H1 (cell line): ENCODE results near the gene RETSAT. TPM values are rescaled to one million over a fixed set of nuclear protein-coding genes. Genes with fewer than 3 reads are reported as not detected.

ENCODE experiments used
- CTCF ChIA-PET: fragments of 300-600 bp; sonication (Branson Sonifier 250); formaldehyde crosslinking; loops from one replicate; lab custom pipeline; 2021; ENCODE audit not compliant: partially characterized antibody; lab: Charles Lee
- POLR2A ChIA-PET: fragments of 300-600 bp; sonication (Branson Sonifier 250); formaldehyde crosslinking; loops from one replicate; lab custom pipeline; 2021; ENCODE audit warnings: inconsistent platforms; ENCODE audit not compliant: partially characterized antibody; lab: Charles Lee
- DNase-seq, 2 experiments: peaks; one replicate each; pipeline versions ENCODE4 v3.0.0 to v3.0.0-alpha.2; 2010 to 2022; ENCODE audit warnings: low spot score in 2 of 2, low read depth in 1 of 2, mixed read lengths in 1 of 2
- FAIRE-seq: peaks from 2 replicates; lab custom pipeline; 2011; peaks lifted over from hg19 to GRCh38; lab: Jason Lieb, UNC
- H2AFZ ChIP-seq: 2 replicates; pipeline ENCODE4 v1.8.1; 2012; ENCODE audit warnings: low read length, inconsistent platforms
- H2AK5ac ChIP-seq: 2 replicates; pipeline ENCODE4 v1.6.1; 2013; ENCODE audit warnings: low read depth, low read length
- H2BK120ac ChIP-seq: replicated peaks from 2 replicates; pipeline ENCODE3; 2013; ENCODE audit warnings: low read depth, low read length, inconsistent platforms
- H2BK12ac ChIP-seq: 2 replicates; pipeline ENCODE4 v1.6.1; 2013; ENCODE audit warnings: low read depth, low read length
- H2BK15ac ChIP-seq: 2 replicates; pipeline ENCODE4 v1.6.1; 2013; ENCODE audit warnings: low read length
- H2BK20ac ChIP-seq: 2 replicates; pipeline ENCODE4 v1.6.1; 2013; ENCODE audit warnings: low read length
- H2BK5ac ChIP-seq: 2 replicates; pipeline ENCODE4 v1.6.1; 2013; ENCODE audit warnings: low read depth, low read length
- H3K14ac ChIP-seq: 2 replicates; pipeline ENCODE4 v1.6.1; 2013; ENCODE audit warnings: inconsistent platforms; ENCODE audit not compliant: insufficient read length
- H3K18ac ChIP-seq: 2 replicates; pipeline ENCODE4 v1.6.1; 2013; ENCODE audit warnings: low read length; ENCODE audit errors: extremely low read depth
- H3K23ac ChIP-seq: 2 replicates; pipeline ENCODE4 v1.6.1; 2013; ENCODE audit warnings: inconsistent platforms; ENCODE audit not compliant: insufficient read length
- H3K23me2 ChIP-seq: 2 replicates; pipeline ENCODE4 v1.6.1; 2013; ENCODE audit warnings: low read depth, low read length
- H3K27ac ChIP-seq: 2 replicates; pipeline ENCODE4 v1.6.1; 2011; ENCODE audit warnings: low read depth, low read length, inconsistent platforms
- H3K27me3 ChIP-seq, 4 experiments: replicated peaks in 1 of 4; 1 replicate in 1 of 4; 2 replicates in 3 of 4; pipeline versions ENCODE4 v1.6.1 to v1.8.1; 2011 to 2013; ENCODE audit warnings: low read length in 3 of 4, mild to moderate bottlenecking in 3 of 4, inconsistent platforms in 2 of 4, mixed read lengths in 2 of 4, moderate library complexity in 1 of 4; ENCODE audit not compliant: control insufficient read depth in 3 of 4, insufficient read depth in 3 of 4; ENCODE audit errors: extremely low read depth in 1 of 4
- H3K36me3 ChIP-seq, 4 experiments: 2 replicates each; pipeline versions ENCODE4 v1.6.1 to v1.8.1; 2011 to 2013; ENCODE audit warnings: mild to moderate bottlenecking in 4 of 4, low read length in 3 of 4, moderate library complexity in 2 of 4, control low read depth in 1 of 4, inconsistent platforms in 1 of 4; ENCODE audit not compliant: insufficient read depth in 4 of 4, control insufficient read depth in 2 of 4
- H3K4ac ChIP-seq: replicated peaks from 2 replicates; pipeline ENCODE3; 2013; ENCODE audit warnings: low read length, low read depth, mixed read lengths, inconsistent platforms; ENCODE audit not compliant: insufficient read length
- H3K4me1 ChIP-seq, 4 experiments: replicated peaks in 1 of 4; 1 replicate in 1 of 4; 2 replicates in 3 of 4; pipeline versions ENCODE4 v1.6.1 to v1.8.1; 2011 to 2013; ENCODE audit warnings: low read length in 3 of 4, inconsistent platforms in 2 of 4, mixed read lengths in 1 of 4; ENCODE audit not compliant: insufficient read depth in 4 of 4, control insufficient read depth in 3 of 4
- H3K4me2 ChIP-seq, 2 experiments: 2 replicates each; pipeline versions ENCODE4 v1.6.1 to v1.8.1; 2011 to 2013; ENCODE audit warnings: low read depth in 2 of 2, low read length in 2 of 2, control low read depth in 1 of 2, inconsistent platforms in 1 of 2, mild to moderate bottlenecking in 1 of 2; ENCODE audit not compliant: insufficient read depth in 1 of 2
- H3K4me3 ChIP-seq, 4 experiments: fragments of 200-600, 300-600 bp in 1 of 4; sonication (generic), shearing (Covaris generic), sonication (Bioruptor Twin) in 1 of 4; 2 replicates each; pipeline versions ENCODE4 v1.5.1 to v1.8.1; 2011 to 2016; ENCODE audit warnings: low read length in 4 of 4, low read depth in 3 of 4, control low read depth in 2 of 4, inconsistent platforms in 2 of 4, mild to moderate bottlenecking in 2 of 4, mixed read lengths in 1 of 4, moderate library complexity in 1 of 4; ENCODE audit not compliant: insufficient read depth in 2 of 4; ENCODE audit errors: extremely low read depth in 1 of 4
- H3K56ac ChIP-seq: replicated peaks from 2 replicates; pipeline ENCODE3; 2013; ENCODE audit warnings: low read depth, mild to moderate bottlenecking, mixed read lengths, low read length, inconsistent platforms; ENCODE audit not compliant: insufficient read length
- H3K79me1 ChIP-seq: 2 replicates; pipeline ENCODE4 v1.6.1; 2013; ENCODE audit warnings: low read depth, low read length, control low read depth
- H3K79me2 ChIP-seq, 2 experiments: 2 replicates each; pipeline versions ENCODE4 v1.6.1 to v1.8.1; 2012 to 2013; ENCODE audit warnings: low read length in 2 of 2, mild to moderate bottlenecking in 2 of 2, inconsistent platforms in 1 of 2; ENCODE audit not compliant: insufficient read depth in 2 of 2, control insufficient read depth in 1 of 2
- H3K9ac ChIP-seq, 4 experiments: replicated peaks in 1 of 4; 1 replicate in 1 of 4; 2 replicates in 3 of 4; pipeline versions ENCODE4 v1.6.1 to v1.8.1; 2011 to 2013; ENCODE audit warnings: low read depth in 3 of 4, low read length in 3 of 4, control low read depth in 2 of 4, mild to moderate bottlenecking in 2 of 4, moderate library complexity in 2 of 4, inconsistent platforms in 1 of 4; ENCODE audit errors: extremely low read depth in 1 of 4
- H3K9me3 ChIP-seq, 2 experiments: 2 replicates each; pipeline versions ENCODE4 v1.6.1 to v1.8.1; 2012 to 2013; ENCODE audit warnings: mild to moderate bottlenecking in 2 of 2, moderate library complexity in 2 of 2, control low read depth in 1 of 2, inconsistent platforms in 1 of 2, low read depth in 1 of 2, low read length in 1 of 2, mixed read lengths in 1 of 2; ENCODE audit not compliant: insufficient read depth in 2 of 2
- H4K20me1 ChIP-seq, 2 experiments: replicated peaks in 1 of 2; 2 replicates each; pipeline versions ENCODE3 to v1.8.1; 2011 to 2013; ENCODE audit warnings: inconsistent platforms in 2 of 2, low read length in 2 of 2, mild to moderate bottlenecking in 1 of 2; ENCODE audit not compliant: insufficient read depth in 2 of 2, control insufficient read depth in 1 of 2
- H4K5ac ChIP-seq: 2 replicates; pipeline ENCODE4 v1.6.1; 2013; ENCODE audit warnings: low read length, low read depth, mixed read lengths, inconsistent platforms; ENCODE audit not compliant: insufficient read length
- H4K8ac ChIP-seq: 2 replicates; pipeline ENCODE4 v1.8.0; 2013; ENCODE audit warnings: mild to moderate bottlenecking, moderate library complexity, low read length, inconsistent platforms; ENCODE audit not compliant: insufficient read depth; ENCODE audit errors: extremely low read depth
- H4K91ac ChIP-seq: replicated peaks from 2 replicates; pipeline ENCODE3; 2013; ENCODE audit warnings: low read length, mixed read lengths, inconsistent platforms; ENCODE audit not compliant: insufficient read length
- JUN ChIP-seq: IDR thresholded peaks from 2 replicates; pipeline ENCODE4 v1.6.1; 2011; ENCODE audit warnings: low read depth, mild to moderate bottlenecking, improper control_type of control experiment, low read length
- RAD21 ChIP-seq, 2 experiments: IDR thresholded peaks in 1 of 2; conservative IDR thresholded peaks in 1 of 2; 2 replicates each; pipeline ENCODE4 v1.6.1; 2011; ENCODE audit warnings: low read depth in 2 of 2, low read length in 2 of 2, improper control_type of control experiment in 1 of 2, inconsistent platforms in 1 of 2, mild to moderate bottlenecking in 1 of 2, moderate library complexity in 1 of 2
- SIX5 ChIP-seq: IDR thresholded peaks from 2 replicates; pipeline ENCODE4 v1.6.1; 2011; ENCODE audit warnings: mild to moderate bottlenecking, low read depth, low read length
- WGBS, 2 experiments: shearing (Covaris generic) in 1 of 2; methylation state at CpG; one replicate each; pipeline versions ENCODE4 v1.1.6 to v1.1.7; 2013 to 2015; ENCODE audit warnings: low lambda C conversion rate in 2 of 2, mixed read lengths in 2 of 2, inconsistent platforms in 1 of 2, low coverage in 1 of 2, missing lambda C conversion rate in 1 of 2; ENCODE audit not compliant: insufficient replicate concordance in 2 of 2, insufficient coverage in 1 of 2, insufficient read length in 1 of 2; ENCODE audit errors: extremely low coverage in 1 of 2, missing lambda C conversion rate in 1 of 2; 5-methylcytosine and 5-hydroxymethylcytosine counted together
- polyA plus RNA-seq, 7 experiments: library from polyadenylated mRNA; depleted of rRNA in 3 of 7; stranded (reverse) in 5 of 7; unstranded in 2 of 7; fragments of >200 nt in 5 of 7; fragments of 200-250 nt in 2 of 7; gene quantifications; 1 replicate in 5 of 7; 2 replicates in 1 of 7; 4 replicates in 1 of 7; pipeline versions ENCODE4 v1.2.1 to v1.2.3, GENCODE V29; 2011 to 2013; ENCODE audit warnings: missing spikeins in 2 of 7, mixed read lengths in 2 of 7
- total RNA-seq: library from RNA; stranded (reverse); fragmentation: NEBNext Ultra II Directional; extraction: Animal tissue kit (Norgen Biotek cat#: 25700); gene quantifications from 2 replicates; pipeline ENCODE4 v1.2.1, GENCODE V29; 2021

Gene RETSAT
- total and polyA plus RNA-seq, 2 of the 8 experiments (the other 6 are each of a cell fraction or from before 2014, with no cell fraction given) = 15.8 to 16.7 TPM

DNA sequence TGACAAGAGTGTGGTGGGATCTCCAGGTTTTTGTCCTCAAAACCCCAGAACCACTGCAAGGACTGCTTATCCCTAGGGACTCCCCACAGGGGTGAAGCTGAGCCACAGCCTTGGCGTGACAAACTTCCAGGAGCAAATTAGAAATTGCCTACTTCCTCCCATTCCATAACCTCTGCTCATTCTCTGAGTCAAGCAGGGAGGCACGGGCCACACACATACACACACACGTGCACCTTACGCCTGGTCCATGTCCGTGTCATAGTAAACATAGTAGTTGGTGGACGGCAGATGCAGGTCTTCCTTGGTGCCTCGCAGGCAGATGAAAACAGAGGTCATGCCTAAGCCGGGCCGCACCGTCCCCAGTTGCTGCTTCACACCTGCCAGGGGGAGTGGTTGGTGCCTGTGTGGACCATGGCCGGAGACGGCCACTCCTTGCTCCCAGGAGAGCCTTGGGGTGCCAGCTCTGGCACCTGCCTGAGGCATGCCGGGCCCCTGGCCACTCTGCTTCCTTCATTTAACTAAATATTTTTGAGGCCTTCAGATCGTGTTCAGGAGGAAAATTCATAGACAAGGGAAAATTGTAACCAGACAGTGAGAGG is 9.9 kb downstream of the RETSAT start:
- Histone ChIP-seq H3K4me1 (peaks cover 0 to 7% (median 1%) of the 10 kb centered on the region in 4 experiments; a peak in 3 of 7 replicates), H4K20me1 (no peaks in the 10 kb centered on the region), H2BK12ac (no peak overlapping the region), H2BK20ac (no peak overlapping the region), H3K79me1 (no peaks in the 10 kb centered on the region), H3K4me3 (no peak overlapping the region), H3K36me3 (peaks cover 0 to 2% (median 0%) of the 10 kb centered on the region in 4 experiments; a peak in 1 of 8 replicates), H4K91ac (no peak overlapping the region), H2AFZ (no peak overlapping the region), H3K4ac (no peak overlapping the region), H3K14ac (no peak overlapping the region), H3K27ac (no peak overlapping the region), H3K9me3 (no peaks in the 10 kb centered on the region), H3K4me2 (no peak overlapping the region), H2BK15ac (no peak overlapping the region), H2AK5ac (no peak overlapping the region), H3K56ac (no peak overlapping the region), H3K18ac (no peak overlapping the region), H3K23ac (no peak overlapping the region), H3K9ac (no peak overlapping the region), H4K8ac (no peak overlapping the region), H2BK120ac (no peak overlapping the region), H2BK5ac (no peak overlapping the region), H3K23me2 (no peaks in the 10 kb centered on the region), H4K5ac (no peak overlapping the region), H3K79me2 (no peaks in the 10 kb centered on the region), H3K27me3 (no peaks in the 10 kb centered on the region)
- FAIRE-seq (no peak), DNase-seq (no peak)
- 94% methylated on average over 14 of the region's 14 CpGs; no CpG with 5 or more reads in 1 of the 2 experiments for WGBS, 2 experiments
- ChIA-PET CTCF (interaction anchor here (1.3 kb wide), 1 partner anchor 9 kb away, joined by 4 read pairs; no protein-coding TSS in a partner anchor), POLR2A (interaction anchor here (1.0 kb wide), 1 partner anchor 17 kb away, joined by 4 read pairs; the partner anchor contains the start of gene TGOLN2)
- no peak for TF ChIP-seq SIX5
- no peak for TF ChIP-seq JUN
- no peak for TF ChIP-seq RAD21 (IDR thresholded peaks at IDR 0.05 in 1 of 2, conservative IDR thresholded peaks at IDR 0.05 in 1 of 2; ENCODE audit: low read depth in 2 of 2, low read length in 2 of 2)
